C1 segment of cervical spinal cord (tissue), 14 donors: ENCODE results near the gene ZFP36L2.
A peak's percentile ranks its signal among the peaks of the same experiment; 100 is the strongest.

Source experiments
- DNase-seq, 14 donors: peaks; one replicate each; lab custom pipeline; 2025; lab: John Stamatoyannopoulos, UW

ZFP36L2 gene, protein sequence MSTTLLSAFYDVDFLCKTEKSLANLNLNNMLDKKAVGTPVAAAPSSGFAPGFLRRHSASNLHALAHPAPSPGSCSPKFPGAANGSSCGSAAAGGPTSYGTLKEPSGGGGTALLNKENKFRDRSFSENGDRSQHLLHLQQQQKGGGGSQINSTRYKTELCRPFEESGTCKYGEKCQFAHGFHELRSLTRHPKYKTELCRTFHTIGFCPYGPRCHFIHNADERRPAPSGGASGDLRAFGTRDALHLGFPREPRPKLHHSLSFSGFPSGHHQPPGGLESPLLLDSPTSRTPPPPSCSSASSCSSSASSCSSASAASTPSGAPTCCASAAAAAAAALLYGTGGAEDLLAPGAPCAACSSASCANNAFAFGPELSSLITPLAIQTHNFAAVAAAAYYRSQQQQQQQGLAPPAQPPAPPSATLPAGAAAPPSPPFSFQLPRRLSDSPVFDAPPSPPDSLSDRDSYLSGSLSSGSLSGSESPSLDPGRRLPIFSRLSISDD

DNA sequence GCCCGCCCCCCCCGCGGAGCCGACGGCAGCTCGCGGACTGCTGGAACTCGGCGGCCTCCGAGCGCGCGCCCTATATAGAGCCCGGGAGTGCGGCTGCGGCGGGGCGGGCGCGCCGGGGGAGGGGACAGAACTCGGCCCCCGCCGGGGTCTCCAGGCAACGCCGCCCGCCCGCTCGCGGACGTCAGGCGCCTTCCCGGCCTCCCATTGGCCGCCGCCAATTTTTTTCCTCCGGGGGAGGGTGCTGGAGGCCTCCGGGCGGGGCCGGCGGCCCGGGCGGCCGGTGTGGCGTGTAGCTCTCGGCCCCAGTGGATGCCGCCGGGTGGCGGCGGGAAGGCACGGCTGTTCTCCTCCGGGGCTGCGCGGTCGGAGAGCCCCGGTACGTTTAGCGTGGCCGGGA, at the start of gene ZFP36L2:
Gene ZFP36L2, minus strand, starts transcription at position 49 of the 397 bp plus-strand sequence. CDS start 291 bp downstream, outside the sequence.
- peak; percentile 37 to 98 (median 92) for DNase-seq

DNA sequence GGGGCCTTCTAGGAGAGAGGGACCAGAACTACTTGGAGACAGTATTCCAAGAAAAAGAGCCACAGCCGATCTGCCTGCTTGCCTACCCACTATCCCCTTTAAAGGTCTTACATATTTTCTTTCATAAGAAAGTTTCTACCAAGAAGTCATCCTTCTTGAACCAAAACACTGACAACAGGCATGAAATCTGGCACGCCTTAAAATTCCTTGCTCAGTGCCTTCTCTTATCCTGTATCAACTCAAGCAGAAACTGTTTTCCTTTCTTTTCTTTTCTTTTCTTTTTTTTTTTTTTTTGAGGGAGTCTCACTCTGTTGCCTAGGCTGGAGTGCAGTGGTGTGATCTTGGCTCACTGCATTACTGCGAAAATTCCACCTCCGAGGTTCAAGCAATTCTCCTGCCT, 48.3 kb upstream of the ZFP36L2 start:
- DNase-seq, result no peak

DNA sequence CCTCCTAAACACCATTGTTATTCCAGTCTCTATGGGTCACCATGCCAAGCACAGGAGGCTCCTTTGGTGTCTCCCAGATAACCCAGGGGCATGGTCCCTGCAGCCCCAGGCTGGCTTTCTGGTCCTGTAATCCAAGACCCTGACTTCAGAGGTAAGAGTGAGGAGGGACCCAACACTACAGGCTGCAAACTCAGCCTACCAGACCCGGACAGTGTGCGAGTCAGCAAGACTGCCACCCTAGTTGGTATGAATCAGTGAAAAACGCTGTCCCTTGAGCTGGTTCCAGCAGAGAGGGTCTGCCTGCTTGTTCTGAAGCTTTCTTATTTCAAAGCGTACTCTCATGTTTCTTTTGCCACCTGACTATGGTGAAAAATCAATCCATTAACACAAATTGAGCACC, 47.6 kb upstream of the ZFP36L2 start:
- DNase-seq, result no peak

DNA sequence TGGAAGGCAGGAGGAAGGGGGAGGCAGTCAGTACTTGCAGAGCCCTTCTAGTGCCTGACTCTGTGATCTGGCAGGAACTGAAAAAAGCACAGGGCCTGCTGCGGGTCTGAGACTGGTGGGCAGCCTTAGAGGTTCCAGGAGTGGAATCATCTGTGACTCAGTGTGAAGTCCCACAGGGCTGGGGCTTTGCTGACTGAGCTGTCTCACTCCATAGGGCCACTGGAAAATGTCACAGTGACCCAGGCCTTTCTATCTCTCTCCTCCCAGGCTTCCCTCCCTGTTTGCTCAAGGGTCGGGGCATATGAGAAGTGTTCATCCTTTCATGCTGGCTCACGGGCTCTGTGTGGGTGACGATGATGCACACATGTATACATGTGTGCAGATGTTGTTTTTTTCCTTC, 47.1 kb upstream of the ZFP36L2 start:
- no peak for DNase-seq

DNA sequence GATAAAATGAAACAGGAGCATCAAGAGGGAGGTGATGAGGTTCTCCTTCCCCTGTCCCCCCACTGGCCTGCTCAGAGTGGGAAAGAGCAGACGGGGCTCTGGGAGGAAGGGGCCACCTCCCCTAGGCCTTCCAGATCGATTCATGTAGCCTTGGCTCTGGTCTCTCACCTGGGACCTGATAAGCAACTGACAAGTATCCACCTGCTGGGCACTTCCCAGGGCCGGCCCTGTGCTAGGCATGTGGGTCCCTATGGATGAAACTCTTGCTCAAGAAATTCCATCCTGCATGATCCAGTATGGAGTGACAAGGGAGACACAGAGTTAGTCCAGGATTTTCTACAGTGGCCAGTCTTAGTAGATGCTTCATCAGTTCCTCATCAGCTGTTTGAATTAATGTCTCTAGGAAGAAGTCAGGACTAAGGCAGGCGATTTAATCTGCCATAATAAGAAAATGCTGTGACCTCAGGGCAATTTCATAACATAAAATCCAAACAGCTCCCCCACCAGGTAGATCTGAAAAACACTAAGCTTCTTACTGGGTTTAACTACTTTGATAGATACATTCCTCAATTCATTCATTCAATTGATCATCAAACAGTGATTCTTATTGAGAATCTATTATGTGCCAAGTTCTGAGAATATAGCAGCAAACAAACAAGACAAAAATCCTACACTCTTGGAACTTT, 44.7 kb upstream of the ZFP36L2 start:
- no peak for DNase-seq

DNA sequence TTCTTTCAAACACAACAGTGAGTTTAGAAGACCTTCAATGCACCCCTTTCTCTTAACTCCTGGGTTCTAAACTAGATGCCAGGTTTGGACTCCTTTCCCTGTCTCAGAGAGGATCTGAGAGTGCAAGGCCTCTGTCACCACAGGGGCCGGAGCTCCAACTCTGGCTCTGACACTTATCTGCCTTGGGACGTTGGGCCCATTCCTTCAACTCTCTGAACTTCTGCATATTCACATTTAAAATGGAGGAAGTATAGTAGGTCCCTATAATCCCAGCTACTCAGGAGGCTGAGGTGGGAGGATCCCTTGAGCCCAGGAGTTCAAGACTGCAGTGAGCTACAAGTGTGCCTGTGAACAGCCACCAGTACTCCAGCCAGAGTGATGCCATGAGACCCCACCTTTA, 44.1 kb upstream of the ZFP36L2 start:
- DNase-seq, result no peak

DNA sequence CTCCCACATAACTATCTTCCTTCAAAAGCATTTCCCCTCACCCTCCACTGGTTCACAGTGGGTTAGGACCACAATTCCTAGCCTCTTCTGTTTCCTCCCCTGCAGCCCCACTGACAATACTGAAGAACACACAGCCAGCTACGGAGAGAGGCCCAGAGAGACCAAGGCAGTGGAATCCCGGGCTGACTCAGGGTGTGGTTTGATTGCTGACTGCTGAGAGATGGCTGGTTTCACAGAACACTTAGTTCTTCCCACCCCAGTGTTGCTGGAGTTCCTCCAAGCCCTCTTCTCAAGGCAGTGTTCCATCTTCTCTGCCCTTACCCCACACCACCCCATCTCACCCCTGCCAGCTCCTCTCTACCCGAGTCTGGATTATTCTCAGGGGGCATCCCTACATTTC, 43.3 kb upstream of the ZFP36L2 start:
- peak in 1 of 14 donors; percentile 36 for DNase-seq

DNA sequence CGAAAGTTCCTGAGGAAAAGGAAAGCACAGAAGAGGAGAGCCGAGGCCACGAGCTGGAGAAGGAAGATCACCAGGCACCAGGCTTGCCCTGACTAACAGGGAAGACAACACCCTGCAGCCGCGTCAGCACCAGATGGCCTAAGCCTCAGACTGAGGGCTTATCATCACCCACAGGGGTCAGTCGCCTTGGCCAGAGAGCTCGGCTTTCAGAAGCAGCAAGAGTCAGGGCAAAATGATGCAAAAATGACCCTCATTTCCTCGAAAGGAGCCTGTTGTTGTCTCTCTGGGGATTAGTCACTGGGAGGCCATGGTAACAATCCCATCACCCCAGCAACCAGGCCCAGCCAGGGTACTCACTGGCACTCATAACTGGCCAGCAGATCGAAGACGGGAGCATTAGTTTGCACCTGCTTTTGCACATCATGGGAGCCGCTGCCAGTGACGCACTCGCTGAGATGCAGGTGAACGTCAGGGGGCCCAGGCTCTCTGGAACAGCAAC, 42.7 kb upstream of the ZFP36L2 start:
- peak in 3 of 14 donors; percentile 24 to 71 (median 40) for DNase-seq

DNA sequence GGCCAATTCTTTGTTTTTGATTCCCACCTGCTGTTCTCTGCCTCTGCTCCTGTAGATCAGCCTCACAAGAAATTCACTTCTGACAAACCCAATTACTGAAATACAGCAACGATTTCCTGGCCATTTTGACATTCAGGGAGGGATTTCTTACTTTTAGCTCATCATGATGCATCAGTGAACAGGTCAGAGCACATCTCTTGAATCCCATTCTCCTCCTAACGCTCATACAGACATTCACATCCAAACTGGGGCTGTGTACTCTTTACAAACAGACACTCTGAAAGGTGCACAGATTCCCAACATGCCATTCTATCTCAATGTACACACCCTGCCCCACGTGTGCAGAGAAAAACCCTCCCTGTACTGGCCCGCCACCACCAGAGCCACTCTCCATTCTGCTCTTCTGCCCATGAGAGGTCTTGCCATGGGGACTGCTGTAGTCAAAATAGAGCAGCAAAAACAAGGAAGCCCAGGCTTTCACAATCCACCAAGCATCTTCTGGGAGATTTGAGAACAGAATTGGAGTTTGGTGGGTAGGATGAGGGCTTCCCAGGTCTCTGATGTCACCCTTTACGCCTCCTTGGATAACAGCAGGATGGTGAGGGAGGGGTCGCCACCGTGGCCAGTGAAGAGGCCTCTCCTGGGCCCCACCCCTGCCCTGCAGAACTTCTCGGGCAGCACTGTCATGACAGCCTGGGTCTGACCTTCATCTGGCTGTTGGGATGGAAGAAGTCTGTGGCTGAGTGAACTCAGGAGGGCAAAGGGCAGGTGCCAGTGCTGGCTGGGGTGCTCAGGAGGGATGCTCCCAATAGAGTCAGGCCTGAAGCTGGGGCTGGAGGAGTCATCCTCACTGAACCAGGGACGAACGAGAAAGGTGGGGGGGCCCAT, 41.9 kb upstream of the ZFP36L2 start:
- DNase-seq, result no peak

DNA sequence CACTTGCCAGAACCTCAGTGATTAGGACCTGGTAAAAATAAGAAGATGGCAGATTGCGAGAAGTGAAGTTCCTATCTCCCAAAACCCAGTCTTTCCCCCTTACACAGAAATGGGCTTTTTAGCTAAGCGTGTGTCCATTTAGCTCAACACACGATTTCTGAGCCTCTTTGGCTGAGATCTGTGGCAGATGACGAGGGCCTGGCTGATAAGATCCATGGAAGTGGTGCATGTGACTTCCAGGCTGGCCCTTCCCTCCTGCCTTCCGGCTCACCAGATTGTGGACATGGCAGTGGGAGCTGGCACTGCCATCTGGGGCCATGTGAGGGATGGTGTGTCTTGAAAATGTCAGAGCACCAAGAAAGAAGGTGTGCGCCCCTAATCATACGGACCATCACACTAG, 41.0 kb upstream of the ZFP36L2 start:
- DNase-seq, result peak in 1 of 14 donors; percentile 65

DNA sequence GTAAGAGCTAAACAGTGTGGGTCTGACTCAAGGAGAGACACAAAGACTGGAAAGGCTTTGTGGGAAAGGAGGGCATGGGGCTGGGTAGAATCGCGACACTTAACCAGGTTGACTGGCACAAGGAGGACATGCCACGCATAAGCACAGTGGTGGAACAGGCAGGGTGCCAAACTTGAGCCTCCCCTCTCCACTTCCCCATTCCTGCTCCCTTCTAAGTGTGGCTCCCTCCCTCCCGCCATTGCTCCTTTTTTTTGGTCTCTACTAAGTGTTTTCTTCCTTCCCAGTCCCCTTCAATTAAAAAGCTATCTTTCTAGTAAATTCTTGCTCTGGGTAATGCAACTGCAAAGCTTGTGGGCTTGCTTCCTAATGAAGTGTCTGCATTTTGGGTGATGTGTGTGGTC, 40.3 kb upstream of the ZFP36L2 start:
- DNase-seq, result peak in 4 of 14 donors; percentile 6 to 46 (median 18)

DNA sequence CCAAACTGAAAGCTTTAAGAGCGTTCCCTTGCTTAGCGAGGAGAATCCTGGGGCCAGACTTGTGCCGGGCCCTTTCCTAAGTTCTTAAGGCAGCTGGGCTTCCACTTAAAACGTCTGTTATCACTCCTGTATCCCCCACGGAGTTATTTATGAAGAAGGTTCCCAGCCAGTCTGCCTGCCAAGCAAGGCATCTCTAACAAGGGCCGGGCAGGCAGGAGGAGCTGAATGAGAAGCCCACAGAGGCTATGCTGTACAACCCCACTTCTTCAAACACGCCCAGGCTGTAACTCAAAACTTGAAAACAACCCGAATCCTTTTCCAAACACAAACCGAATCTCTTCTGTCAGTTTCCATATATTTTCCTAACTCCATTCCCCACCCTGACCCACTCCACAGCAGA, 39.0 kb upstream of the ZFP36L2 start:
- no peak for DNase-seq

DNA sequence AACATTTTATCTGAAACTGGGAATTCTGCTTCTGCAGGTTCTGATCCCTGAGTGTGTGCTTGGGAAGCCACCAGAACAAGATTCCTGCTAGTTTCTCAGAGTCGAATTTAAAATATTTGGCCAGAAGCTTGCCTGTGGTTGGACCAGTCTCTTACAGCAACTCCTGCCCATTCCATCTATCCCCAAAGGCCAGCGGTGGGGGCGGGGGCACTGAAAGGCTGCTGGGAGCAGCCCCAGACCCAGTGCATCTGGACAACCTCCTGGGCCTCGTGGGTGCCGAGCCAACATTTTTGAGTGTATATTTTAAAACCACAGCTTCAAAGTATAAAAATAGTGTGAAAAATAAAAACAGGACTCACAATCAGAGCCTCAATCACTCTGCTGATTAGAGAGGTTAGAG, 38.6 kb upstream of the ZFP36L2 start:
- no peak for DNase-seq

DNA sequence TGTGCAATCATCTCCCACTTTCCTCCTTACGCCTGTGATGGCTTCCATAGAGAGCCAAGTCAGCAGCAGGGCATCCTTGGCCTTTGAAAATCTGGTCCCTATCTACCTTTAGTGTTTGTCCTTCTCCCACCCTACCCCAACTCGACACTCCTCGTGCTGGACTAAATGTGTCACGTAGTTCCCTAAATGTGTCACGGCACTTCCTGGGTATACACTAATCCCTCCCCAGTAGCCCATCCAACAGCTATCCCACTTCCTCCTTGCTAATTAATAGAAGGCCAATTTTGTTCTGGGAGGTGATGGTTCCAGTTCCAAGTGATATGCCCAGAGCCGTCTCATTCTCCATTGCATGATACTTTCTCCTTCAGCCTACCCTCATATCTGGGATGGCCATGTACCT, 36.5 kb upstream of the ZFP36L2 start:
- DNase-seq, result no peak

DNA sequence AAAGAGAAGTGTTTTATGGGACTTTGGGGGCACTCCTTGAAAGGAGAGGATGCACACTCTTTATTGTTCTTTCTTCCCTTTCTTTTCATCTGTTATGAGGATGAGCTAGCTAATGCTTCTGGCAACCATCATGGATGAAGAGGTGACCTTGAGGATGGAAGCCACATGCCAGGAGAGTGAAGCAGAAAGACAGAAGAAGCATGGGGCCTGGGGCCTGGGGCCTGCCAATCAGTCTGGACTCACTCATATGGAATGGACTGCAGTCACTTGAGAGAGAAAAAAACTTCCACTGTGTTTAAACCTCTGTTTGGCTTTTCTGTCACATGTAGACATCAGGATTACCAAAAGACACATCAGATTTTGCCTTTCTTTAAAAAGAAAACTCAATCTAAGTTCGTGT, 35.8 kb upstream of the ZFP36L2 start:
- no peak for DNase-seq

DNA sequence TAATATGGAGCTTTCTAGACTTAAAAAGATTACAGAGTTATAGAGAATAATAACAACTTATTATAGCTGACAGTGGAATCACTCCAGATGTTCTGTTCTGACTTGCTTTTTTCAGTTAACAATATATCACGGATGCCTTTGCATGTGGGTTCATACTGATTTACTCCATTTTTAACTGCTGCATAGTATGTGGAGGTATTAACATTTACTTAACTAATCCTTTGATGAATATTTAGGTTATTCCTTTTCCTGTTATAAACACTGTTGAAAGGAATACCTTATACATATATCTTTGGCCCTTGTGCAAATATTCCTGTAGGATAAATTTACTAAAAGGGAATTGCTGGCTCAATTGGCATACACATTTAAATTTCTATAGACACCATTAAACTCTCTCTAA, 33.1 kb upstream of the ZFP36L2 start:
- DNase-seq, result no peak

DNA sequence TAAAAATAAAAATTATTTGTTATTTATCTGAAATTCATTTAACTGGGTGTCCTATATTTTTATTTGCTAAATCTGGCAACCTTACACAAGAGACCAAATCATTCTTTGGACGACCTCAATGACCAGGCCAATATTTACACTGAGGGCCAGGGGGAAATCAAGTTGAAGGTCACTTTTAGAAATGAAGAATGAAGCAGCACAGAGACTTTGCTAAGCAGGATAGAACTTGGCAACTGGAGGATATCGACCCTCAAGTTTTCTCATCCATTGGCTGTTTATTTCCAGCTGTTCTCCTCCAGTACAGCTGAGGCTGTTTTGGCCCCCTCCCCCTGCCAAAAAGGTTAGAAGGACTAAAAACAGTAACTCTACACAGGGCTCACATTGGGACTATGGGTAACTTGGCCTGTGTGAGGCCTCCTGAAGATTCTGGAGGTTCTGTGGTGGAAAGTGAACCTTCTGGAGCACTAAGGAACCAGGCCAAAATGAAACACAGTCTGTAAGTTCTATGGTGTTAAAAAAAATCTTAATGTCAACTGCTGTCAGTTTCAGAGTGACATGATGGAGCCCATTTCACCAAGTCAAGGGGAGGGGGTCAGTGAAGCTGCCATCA, 32.2 kb upstream of the ZFP36L2 start:
- DNase-seq, result no peak

DNA sequence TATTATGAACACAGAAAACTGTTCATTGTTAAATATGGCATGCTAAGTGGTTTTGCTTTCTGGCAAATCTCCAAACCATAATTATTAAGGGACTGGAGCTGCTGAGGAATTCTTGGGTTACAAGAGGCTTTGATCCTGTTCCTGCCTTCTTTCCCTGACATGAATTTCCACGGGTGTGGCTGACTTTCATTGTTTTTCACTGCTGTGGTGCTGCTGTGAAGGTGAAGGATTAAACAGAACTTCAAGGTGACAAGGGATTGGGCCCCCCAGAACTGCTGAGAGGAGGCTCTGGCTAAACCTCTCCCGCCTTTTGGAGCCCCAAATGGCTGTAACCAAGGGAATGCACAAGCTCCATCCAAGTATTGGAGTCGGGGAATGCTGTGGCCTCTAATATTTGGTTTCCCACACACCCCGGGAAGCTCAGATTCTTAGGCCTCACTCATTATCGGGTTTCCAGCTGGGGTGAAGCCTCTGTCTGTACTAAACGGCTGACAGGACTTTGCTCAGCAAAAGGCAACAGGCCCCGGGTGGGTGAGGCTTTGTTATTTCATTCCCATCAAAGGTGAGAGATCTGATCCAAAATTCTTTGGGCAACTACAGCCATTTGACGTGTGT, 29.0 kb upstream of the ZFP36L2 start:
- no peak for DNase-seq

DNA sequence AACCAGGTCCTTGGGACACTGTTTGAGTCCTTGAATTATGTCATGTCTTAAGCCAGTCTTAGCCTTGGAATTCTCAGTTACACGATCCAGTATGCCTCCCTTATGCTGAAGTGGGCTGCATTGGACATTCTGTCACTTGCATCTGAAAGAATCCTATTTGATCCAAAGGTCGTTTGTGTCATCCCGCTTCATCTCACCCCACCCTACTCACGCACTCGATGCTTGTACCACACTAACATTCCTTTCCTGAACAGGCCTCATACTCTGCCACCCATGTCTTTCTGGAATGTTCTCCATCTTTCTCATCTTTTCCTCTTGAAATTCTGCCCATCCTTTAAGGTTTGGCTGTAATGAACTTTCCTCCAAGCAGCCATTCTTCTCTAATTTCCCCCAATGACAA, 27.9 kb upstream of the ZFP36L2 start:
- no peak for DNase-seq

DNA sequence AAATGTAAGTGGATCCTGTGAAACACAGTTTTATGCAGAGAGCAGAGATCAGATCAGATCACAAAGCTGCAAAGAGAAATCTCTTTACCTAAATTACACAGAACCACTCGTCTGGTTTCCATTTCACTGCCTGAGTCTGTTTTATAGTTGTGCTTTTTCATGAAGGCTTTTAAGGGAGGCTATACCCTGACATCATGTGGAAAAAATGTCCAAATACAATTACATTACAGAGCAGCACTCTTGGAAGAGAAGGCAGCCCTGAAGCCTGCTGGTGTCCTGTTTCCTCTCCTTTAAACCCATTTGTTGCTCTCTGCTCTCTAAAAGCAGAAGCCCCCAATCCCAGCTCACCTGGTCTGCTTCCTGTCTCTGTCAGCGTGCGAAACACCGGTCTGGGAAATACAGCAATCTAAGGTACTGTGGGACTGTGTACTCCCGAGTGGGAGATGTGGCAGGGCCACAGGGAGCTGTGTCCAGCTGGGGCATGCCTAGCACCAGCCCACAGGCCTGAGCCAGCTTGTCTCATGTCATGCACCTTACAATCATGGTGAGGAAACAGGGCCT, 24.8 kb upstream of the ZFP36L2 start:
- DNase-seq, result no peak

DNA sequence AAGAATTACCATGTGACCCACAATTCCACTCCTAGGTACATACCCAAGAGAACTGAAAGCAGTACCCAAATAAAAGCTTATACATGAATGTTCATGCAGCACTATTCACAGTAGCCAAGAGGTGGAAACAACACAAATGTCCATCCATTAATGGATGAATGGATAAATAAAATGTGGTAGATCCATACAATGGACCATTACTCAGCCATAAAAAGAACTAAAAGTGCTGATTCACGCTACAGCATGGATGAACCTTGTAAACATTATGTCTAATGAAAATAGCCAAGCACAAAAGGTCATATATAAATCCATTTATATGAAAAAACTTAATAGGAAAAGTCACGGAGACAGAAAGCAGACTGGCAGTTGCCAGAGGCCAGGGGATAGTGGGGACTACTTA, 23.6 kb upstream of the ZFP36L2 start:
- DNase-seq, result no peak
